ENCODE data around the gene DHRS4.
"Not testable (repeated sequence)": the region's sequence is repeated elsewhere in the genome, so short reads cannot be mapped to it uniquely, and the experiment has no call there.

The DHRS4 gene

GRCh38 chr14:24006471-24006816 is 52.9 kb downstream of the DHRS4 start:
- H3K27ac ChIP-seq = not testable (repeated sequence)

DNA sequence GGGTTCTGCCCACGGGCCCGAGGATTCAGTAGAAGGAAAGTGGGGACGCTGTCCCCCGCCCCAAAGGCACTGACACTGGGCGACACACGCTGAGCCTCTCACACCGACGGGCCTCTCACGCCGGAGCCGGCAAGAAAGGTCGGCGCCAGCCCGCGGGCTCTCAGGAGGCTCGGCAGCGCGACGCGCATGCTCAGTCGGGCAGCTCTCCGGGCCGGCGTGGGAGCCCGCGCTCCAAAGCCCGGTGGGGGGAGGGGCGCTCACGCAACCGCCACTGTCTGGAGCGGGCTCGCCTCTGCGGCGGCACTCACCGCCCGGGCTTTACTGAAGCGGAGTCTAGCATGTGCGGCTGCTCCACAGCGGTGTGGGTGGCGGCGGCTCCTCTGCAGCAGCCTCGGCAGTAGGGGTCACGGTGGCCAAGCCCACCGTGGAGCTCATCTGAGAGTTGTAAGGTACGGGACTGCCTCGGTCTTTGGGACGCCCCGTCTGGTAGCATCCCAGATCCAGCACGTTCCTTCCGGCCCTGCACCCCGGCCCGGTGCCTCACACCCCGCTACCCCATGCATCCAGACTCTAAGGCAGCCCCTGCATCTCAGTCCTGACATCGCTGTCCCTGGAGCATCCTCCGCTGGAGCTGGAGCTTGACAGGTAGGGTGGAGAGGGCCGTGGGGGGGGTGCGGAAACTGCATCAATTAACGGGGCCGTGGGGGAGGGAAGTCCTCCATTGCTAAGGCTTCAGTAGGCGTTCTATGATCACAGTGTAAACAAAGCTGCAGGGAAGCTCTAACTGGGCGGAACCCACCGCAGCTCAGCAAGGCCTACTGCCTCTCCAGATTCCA is 53.5 kb downstream of the DHRS4 start:
- H3K27ac ChIP-seq = not testable (repeated sequence)

- TF ChIP-seq, protein P1, sequence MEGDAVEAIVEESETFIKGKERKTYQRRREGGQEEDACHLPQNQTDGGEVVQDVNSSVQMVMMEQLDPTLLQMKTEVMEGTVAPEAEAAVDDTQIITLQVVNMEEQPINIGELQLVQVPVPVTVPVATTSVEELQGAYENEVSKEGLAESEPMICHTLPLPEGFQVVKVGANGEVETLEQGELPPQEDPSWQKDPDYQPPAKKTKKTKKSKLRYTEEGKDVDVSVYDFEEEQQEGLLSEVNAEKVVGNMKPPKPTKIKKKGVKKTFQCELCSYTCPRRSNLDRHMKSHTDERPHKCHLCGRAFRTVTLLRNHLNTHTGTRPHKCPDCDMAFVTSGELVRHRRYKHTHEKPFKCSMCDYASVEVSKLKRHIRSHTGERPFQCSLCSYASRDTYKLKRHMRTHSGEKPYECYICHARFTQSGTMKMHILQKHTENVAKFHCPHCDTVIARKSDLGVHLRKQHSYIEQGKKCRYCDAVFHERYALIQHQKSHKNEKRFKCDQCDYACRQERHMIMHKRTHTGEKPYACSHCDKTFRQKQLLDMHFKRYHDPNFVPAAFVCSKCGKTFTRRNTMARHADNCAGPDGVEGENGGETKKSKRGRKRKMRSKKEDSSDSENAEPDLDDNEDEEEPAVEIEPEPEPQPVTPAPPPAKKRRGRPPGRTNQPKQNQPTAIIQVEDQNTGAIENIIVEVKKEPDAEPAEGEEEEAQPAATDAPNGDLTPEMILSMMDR (conservative IDR thresholded peaks at IDR 0.05) = no peak
- H3K27ac ChIP-seq = no peak overlapping the region
Measured at GRCh38 chr14:24011051-24011450, 57.5 kb downstream of the DHRS4 start.

- H3K27ac ChIP-seq = peak overlapping the region; percentile 10; the same call in 1 of the 2 replicates
Measured at GRCh38 chr14:24012726-24013273, 59.2 kb downstream of the DHRS4 start.

DNA sequence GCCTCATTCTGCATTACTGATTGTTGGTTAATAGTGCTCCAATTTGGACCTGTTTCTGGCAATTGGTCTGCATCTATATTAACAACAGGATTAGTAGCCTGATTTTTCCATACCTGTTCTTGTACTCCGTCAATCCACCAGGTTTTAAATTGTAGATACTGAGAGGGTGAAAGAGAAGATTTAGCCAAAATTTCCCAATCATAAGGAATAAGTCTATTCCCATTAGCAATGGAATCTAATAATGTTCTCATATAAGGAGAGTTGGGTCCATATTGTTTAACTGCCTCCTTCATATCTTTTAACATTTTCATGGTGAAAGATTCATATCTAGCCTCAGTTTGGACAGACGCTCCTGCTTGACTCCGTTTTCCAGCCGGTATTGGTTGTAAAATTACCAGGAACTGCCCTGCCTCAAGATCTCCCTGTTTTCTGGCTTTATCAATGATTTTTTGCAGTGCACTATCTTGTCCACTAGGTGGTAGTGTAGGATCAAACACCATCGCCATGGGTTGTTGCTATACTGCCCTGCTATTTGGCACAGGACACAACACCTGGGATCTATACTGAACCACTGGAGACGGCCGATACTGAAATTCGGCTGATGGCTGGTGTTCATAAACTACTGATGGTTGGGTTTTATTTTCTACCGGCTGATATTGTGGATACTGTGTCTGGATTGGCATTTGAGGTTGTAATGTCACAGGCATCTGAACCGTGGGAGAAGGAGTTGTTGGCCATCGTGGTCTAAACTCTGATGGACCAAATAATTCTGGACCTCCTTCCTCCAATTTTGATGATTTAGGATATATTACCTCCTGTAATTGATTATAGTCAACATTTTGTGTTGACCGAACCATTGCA is 60.3 kb downstream of the DHRS4 start:
- TF ChIP-seq, protein P1 (conservative IDR thresholded peaks at IDR 0.05) = peak; percentile 91
- H3K27ac ChIP-seq = 0 out of 2 replicates have a peak overlapping the region, but pooled peaks have one; percentile 2

GRCh38 chr14:24015745-24016144 is 62.2 kb downstream of the DHRS4 start:
- not testable (repeated sequence) for H3K27ac ChIP-seq
